ENCODE data around the gene LRRN1. TPM values are rescaled to one million over a fixed set of nuclear protein-coding genes. Genes with fewer than 3 reads are reported as not detected.
"Not testable (repeated sequence)": the region's sequence is repeated elsewhere in the genome, so short reads cannot be mapped to it uniquely, and the experiment has no call there.

LRRN1 gene
- total and polyA plus RNA-seq, 2 donors (not counting 1 experiment from before 2014, with no cell fraction given): 0.02 to 0.33 TPM

- no peaks in the 10 kb centered on the region for H3K79me2 ChIP-seq (ENCODE audit: control insufficient read depth, insufficient read depth, low read length)
- H4K20me1 ChIP-seq (ENCODE audit: control insufficient read depth, extremely low read depth, insufficient read depth, low read length): no peaks in the 10 kb centered on the region
- no peak for DNase-seq (ENCODE audit: low read depth in 2 of 2)
- H3K4me3 ChIP-seq (replicated peaks in 1 of 4; ENCODE audit: control extremely low read depth in 1 of 4, insufficient read depth in 1 of 4, low read depth in 3 of 4, low read length in 4 of 4): no peak overlapping the region
- H3K36me3 ChIP-seq (ENCODE audit: control insufficient read depth, insufficient read depth, low read length): no peaks in the 10 kb centered on the region
- H3K9ac ChIP-seq (ENCODE audit: insufficient read depth, low read length): no peak overlapping the region
- H2AFZ ChIP-seq (ENCODE audit: low read length): no peak overlapping the region
- no peaks in the 10 kb centered on the region for H3K4me1 ChIP-seq (ENCODE audit: control insufficient read depth, extremely low read depth, insufficient read depth, low read length)
- no peak overlapping the region for H3K27ac ChIP-seq (ENCODE audit: insufficient read depth, low read length)
- no peaks in the 10 kb centered on the region for H3K9me3 ChIP-seq (ENCODE audit: control insufficient read depth, insufficient read depth, low read depth, low read length)
- no peaks in the 10 kb centered on the region for H3K27me3 ChIP-seq (ENCODE audit: control insufficient read depth, insufficient read depth, low read length)
- TF ChIP-seq EZH2 (IDR thresholded peaks at IDR 0.05; ENCODE audit: low read length, missing control alignments): no peak
- TF ChIP-seq CTCF (conservative IDR thresholded peaks at IDR 0.05 in 1 of 2, IDR thresholded peaks at IDR 0.05 in 1 of 2; ENCODE audit: low read depth in 1 of 2, low read length in 2 of 2): no peak
- no peak overlapping the region for H3K4me2 ChIP-seq (ENCODE audit: extremely low read depth, insufficient read depth, low read length)
Measured at GRCh38 chr3:3827111-3827510, 27.9 kb downstream of the LRRN1 start.

GRCh38 chr3:3828417-3828816 is 29.2 kb downstream of the LRRN1 start:
- H4K20me1 ChIP-seq (ENCODE audit: control insufficient read depth, extremely low read depth, insufficient read depth, low read length); H3K4me1 ChIP-seq (ENCODE audit: control insufficient read depth, extremely low read depth, insufficient read depth, low read length); H3K79me2 ChIP-seq (ENCODE audit: control insufficient read depth, insufficient read depth, low read length); H3K27me3 ChIP-seq (ENCODE audit: control insufficient read depth, insufficient read depth, low read length); H3K9me3 ChIP-seq (ENCODE audit: control insufficient read depth, insufficient read depth, low read depth, low read length); H2AFZ ChIP-seq (ENCODE audit: low read length); H3K9ac ChIP-seq (ENCODE audit: insufficient read depth, low read length); H3K27ac ChIP-seq (ENCODE audit: insufficient read depth, low read length); H3K4me3 ChIP-seq (replicated peaks in 1 of 4; ENCODE audit: control extremely low read depth in 1 of 4, insufficient read depth in 1 of 4, low read depth in 3 of 4, low read length in 4 of 4); DNase-seq (ENCODE audit: low read depth in 2 of 2); H3K36me3 ChIP-seq (ENCODE audit: control insufficient read depth, insufficient read depth, low read length); H3K4me2 ChIP-seq (ENCODE audit: extremely low read depth, insufficient read depth, low read length): not testable (repeated sequence)

GRCh38 chr3:3836845-3837244 is 37.6 kb downstream of the LRRN1 start:
- no peaks in the 10 kb centered on the region for H4K20me1 ChIP-seq (ENCODE audit: control insufficient read depth, extremely low read depth, insufficient read depth, low read length)
- DNase-seq (ENCODE audit: low read depth in 2 of 2): no peak
- no peaks in the 10 kb centered on the region for H3K9me3 ChIP-seq (ENCODE audit: control insufficient read depth, insufficient read depth, low read depth, low read length)
- no peak overlapping the region for H3K9ac ChIP-seq (ENCODE audit: insufficient read depth, low read length)
- no peak overlapping the region for H3K4me2 ChIP-seq (ENCODE audit: extremely low read depth, insufficient read depth, low read length)
- H2AFZ ChIP-seq (ENCODE audit: low read length): no peak overlapping the region
- no peaks in the 10 kb centered on the region for H3K79me2 ChIP-seq (ENCODE audit: control insufficient read depth, insufficient read depth, low read length)
- H3K4me3 ChIP-seq (replicated peaks in 1 of 4; ENCODE audit: control extremely low read depth in 1 of 4, insufficient read depth in 1 of 4, low read depth in 3 of 4, low read length in 4 of 4): no peak overlapping the region
- H3K36me3 ChIP-seq (ENCODE audit: control insufficient read depth, insufficient read depth, low read length): no peaks in the 10 kb centered on the region
- H3K4me1 ChIP-seq (ENCODE audit: control insufficient read depth, extremely low read depth, insufficient read depth, low read length): no peaks in the 10 kb centered on the region
- H3K27me3 ChIP-seq (ENCODE audit: control insufficient read depth, insufficient read depth, low read length): no peaks in the 10 kb centered on the region
- no peak overlapping the region for H3K27ac ChIP-seq (ENCODE audit: insufficient read depth, low read length)
- TF ChIP-seq EZH2 (IDR thresholded peaks at IDR 0.05; ENCODE audit: low read length, missing control alignments) (no peak), CTCF (conservative IDR thresholded peaks at IDR 0.05 in 1 of 2, IDR thresholded peaks at IDR 0.05 in 1 of 2; ENCODE audit: low read depth in 1 of 2, low read length in 2 of 2) (no peak)

Data from fibroblast of lung (primary cell).